ENCODE data around the gene CLCN1. TPM values are rescaled to one million over a fixed set of nuclear protein-coding genes. Genes with fewer than 3 reads are reported as not detected.

The CLCN1 gene
- total RNA-seq (2014; rRNA removed; shearing (Covaris generic)), result not detected in 2 replicates

DNA sequence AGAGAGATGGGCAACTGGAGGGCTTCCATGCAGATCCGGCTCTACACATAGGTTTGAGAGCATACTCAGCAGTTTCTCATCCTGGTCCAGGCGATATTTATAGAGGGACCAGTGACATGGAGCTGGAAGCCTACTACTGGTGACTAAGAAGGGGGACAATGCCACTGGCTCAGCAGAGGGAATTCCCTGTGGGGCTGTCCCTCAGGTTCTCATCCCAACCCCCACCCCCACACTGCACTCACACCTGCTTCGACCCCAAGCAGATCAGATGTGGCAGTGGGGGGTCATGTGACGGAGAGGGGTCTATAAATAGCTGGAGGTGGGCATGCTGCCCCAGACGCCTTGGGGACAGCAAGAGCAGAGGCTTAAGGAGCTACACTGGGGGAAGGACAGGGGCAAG is at the start of gene CLCN1:
Gene CLCN1 (plus strand): TSS at position 336 of the 400 bp plus-strand sequence. CDS start 102 bp downstream, outside the sequence.
- Histone ChIP-seq H3K27me3 (no peaks in the 10 kb centered on the region), H3K27ac (no peak within 1 kb of the TSS), H3K9me3 (replicated peaks) (no peaks in the 10 kb centered on the region), H3K4me1 (no peaks in the 10 kb centered on the region), H3K36me3 (no peaks in the 10 kb centered on the region), H3K4me3 (no peak within 1 kb of the TSS)
- DNase-seq, result no peak

DNA sequence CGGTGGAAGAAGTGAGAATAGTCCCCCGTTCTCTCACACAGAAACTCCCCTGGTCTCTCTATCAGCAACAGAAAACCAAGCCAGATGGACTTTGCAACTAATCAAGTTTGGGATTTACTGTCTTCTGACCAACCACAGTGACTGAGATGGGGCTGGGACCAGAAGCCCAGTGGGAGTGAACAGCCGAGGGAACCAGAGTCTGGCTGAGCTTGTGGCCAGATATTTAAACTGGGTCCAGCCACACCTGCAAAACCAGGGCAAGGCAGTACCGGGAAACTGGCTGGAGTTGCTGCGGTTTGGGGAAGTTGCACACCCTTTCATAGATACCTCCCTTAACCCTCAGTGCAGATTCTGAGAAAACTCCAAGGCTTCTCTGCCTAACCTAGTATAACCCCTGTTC is 46.7 kb upstream of the CLCN1 start:
- Histone ChIP-seq H3K9me3 (replicated peaks) (no peaks in the 10 kb centered on the region), H3K27ac (no peak overlapping the region), H3K36me3 (peaks cover 4% of the 10 kb centered on the region; the same call in 1 of the 2 replicates), H3K27me3 (no peaks in the 10 kb centered on the region), H3K4me3 (no peak overlapping the region), H3K4me1 (no peaks in the 10 kb centered on the region; the same call in 1 of the 2 replicates)
- no peak for DNase-seq

DNA sequence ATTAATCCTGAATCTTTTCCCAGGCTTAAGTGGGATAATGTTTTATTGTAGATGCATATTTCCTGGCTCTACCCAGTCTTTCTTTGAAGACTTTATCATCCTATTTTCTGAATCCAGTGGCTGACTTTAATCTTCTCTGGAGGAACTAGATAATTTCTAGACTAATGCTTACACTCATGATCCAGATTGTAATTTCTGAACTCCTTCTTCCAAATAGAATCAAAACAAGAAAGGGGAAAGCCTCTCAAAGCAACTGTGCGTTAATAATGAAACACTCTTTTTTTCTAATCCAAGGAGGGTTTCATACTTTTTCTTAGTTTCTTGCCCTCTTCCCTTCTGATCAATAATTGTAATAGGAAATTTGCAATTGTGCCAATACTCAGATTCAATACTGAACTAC is 44.7 kb upstream of the CLCN1 start:
- Histone ChIP-seq H3K27ac (no peak overlapping the region), H3K4me3 (no peak overlapping the region), H3K9me3 (replicated peaks) (no peaks in the 10 kb centered on the region), H3K4me1 (no peaks in the 10 kb centered on the region), H3K36me3 (peaks cover 4% of the 10 kb centered on the region; the same call in 1 of the 2 replicates), H3K27me3 (no peaks in the 10 kb centered on the region)
- no peak for DNase-seq

DNA sequence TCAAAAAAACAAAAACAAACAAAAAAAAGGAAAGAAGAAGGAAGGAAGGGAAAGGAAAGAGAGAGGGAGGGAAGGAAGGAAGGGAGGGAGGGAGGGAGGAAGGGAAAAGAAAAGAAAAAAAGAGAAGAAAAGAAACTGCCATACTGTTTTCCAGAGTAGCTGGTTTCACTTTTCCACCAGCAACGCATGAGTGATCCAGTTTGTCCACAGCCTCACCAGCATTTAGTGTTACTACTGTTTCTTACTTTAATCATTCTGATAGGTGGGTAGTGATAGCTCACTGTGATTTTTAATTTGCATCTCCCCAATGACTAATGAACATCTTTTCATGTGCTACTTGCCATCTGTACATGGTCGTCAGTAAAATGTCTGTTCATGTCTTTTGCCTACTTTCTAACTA is 43.0 kb upstream of the CLCN1 start:
- H3K36me3 ChIP-seq, result 0 out of 2 replicates have a peak, but pooled peaks cover 2% of the 10 kb centered on the region
- H3K4me3 ChIP-seq, result no peak overlapping the region
- no peaks in the 10 kb centered on the region for H3K4me1 ChIP-seq
- H3K27ac ChIP-seq, result no peak overlapping the region
- no peaks in the 10 kb centered on the region for H3K27me3 ChIP-seq
- no peaks in the 10 kb centered on the region for H3K9me3 ChIP-seq (replicated peaks)
- DNase-seq, result no peak

DNA sequence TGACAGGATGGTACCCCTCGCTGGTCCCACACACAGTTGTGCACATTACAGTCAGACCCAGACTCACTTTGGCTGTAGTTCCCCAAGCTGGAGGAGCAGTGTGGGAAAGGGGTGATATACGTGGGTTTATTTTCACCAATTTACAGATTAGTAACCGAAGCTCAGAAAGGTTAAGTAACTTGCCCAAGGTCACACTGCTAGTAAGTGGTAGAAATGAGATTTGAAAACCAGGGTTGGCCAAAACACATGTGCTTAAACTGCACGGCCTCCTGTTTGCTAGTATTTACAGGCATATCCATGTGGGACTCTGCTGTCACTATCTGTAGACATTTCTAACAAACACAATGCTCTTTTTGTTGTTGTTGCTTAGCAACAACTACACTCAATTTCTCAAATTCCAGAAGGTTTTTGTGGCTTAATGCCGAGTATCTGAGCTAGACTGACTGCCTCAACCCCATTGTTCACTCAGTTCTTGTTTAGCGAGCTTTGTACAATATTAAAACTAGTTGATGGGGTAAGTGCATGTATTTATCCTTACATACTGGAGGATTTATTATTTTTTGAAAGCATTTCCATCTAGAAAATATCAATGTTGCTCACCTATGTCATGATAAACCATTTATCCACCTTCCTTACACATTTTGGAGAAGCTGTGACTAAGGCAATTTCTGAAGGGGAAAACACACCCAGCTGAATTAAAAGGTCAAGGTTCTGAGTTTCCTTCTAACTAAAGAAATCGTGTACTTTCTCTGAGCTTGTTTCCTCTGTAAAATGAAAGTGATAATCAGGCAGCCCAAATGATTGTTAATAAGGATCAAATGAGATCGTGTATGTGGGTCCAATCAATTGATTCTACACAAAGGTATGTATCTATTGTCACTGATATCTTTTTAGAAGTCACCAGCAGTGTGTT is 36.5 kb upstream of the CLCN1 start:
- Histone ChIP-seq H3K9me3 (replicated peaks) (no peaks in the 10 kb centered on the region), H3K27me3 (no peaks in the 10 kb centered on the region), H3K36me3 (no peaks in the 10 kb centered on the region), H3K4me3 (no peak overlapping the region), H3K4me1 (peaks cover 29% of the 10 kb centered on the region), H3K27ac (peak overlapping the region; percentile 30)
- DNase-seq, result peak; percentile 40 to 68

DNA sequence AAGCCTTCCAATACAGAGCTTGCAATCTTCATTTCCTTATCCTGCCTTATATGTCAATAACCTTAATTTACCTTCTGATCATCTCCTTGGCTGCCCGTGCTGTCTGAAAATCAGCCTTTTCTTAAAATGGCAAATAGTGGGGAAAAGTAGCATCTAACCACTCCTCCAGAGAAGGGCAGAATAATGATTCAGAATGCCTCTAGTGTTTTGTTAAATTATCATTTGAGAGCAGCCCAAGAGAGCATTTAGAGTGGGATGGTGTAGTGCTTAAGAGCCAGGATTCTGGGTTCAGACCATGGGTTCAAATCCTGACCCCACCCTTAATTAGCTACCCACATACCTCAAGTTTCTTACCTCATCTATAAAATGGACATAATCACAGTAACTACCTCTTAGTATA is 35.8 kb upstream of the CLCN1 start:
- H3K36me3 ChIP-seq, result no peaks in the 10 kb centered on the region
- DNase-seq, result no peak
- H3K27me3 ChIP-seq, result no peaks in the 10 kb centered on the region
- H3K9me3 ChIP-seq (replicated peaks), result no peaks in the 10 kb centered on the region
- H3K4me1 ChIP-seq, result peaks cover 29% of the 10 kb centered on the region
- H3K27ac ChIP-seq, result peak overlapping the region; percentile 30; the same call in 1 of the 2 replicates
- H3K4me3 ChIP-seq, result no peak overlapping the region

DNA sequence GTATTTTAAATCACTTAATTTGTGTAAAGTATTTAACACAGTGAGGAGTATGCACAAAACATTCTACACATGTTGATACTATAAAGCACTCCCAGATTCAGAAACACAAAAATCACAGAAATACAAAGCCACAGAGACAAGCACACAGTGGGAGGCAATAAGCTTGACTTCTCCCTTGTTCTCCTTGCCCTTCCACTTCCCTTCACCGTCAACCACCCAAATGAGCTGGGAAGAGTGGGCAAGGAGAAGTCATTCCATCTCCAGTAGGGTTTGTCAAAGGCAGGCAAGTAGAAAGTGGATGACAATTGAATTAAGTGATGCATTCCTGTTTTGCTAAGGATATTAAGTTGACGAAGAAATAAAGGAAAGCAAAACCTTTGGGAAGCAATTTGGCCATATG is 35.3 kb upstream of the CLCN1 start:
- H3K9me3 ChIP-seq (replicated peaks), result no peaks in the 10 kb centered on the region
- no peak overlapping the region for H3K4me3 ChIP-seq
- no peak for DNase-seq
- H3K27me3 ChIP-seq, result no peaks in the 10 kb centered on the region
- no peaks in the 10 kb centered on the region for H3K36me3 ChIP-seq
- no peak overlapping the region; the same call in 1 of the 2 replicates for H3K27ac ChIP-seq
- peaks cover 29% of the 10 kb centered on the region for H3K4me1 ChIP-seq

DNA sequence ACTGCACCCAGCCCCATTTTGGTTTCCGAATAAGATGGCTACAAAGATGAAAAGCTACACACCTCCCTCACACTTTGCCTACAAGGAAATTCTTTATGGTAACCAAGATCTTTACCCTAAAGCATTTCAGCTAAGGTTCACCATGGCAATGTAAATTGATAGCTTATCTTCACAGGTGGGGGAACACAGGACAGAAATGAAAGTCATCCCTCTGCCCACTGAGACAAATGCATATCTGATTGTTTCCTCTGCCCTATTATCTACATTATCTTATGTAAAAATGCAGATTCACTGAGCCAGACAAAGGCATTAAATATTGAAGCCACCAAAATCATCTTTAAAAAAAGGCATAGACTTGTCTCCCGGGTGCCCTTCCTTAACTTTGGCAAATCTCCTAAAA is 34.4 kb upstream of the CLCN1 start:
- Histone ChIP-seq H3K4me3 (no peak overlapping the region), H3K36me3 (no peaks in the 10 kb centered on the region), H3K27ac (no peak overlapping the region), H3K9me3 (replicated peaks) (no peaks in the 10 kb centered on the region), H3K4me1 (peaks cover 29% of the 10 kb centered on the region), H3K27me3 (no peaks in the 10 kb centered on the region)
- no peak for DNase-seq

DNA sequence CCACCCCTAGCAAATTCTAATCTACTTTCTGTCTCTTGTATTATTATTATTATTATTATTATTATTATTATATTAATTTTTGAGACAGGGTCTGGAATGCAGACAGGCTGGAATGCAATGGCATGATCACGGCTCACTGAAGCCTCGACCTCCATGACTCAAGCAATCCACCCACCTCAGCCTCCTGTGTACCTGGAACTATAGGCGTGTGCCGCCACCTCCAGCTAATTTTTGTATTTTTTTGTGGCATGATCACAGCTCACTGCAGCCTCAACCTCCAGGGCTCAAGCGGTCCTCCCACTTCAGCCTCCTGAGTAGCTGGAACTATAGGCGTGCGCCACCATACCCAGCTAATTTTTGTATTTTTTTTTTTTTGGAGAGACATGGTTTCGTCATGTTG is 33.8 kb upstream of the CLCN1 start:
- no peak for DNase-seq
- no peaks in the 10 kb centered on the region for H3K27me3 ChIP-seq
- no peak overlapping the region for H3K4me3 ChIP-seq
- peaks cover 29% of the 10 kb centered on the region for H3K4me1 ChIP-seq
- H3K27ac ChIP-seq, result no peak overlapping the region
- no peaks in the 10 kb centered on the region for H3K9me3 ChIP-seq (replicated peaks)
- no peaks in the 10 kb centered on the region for H3K36me3 ChIP-seq

DNA sequence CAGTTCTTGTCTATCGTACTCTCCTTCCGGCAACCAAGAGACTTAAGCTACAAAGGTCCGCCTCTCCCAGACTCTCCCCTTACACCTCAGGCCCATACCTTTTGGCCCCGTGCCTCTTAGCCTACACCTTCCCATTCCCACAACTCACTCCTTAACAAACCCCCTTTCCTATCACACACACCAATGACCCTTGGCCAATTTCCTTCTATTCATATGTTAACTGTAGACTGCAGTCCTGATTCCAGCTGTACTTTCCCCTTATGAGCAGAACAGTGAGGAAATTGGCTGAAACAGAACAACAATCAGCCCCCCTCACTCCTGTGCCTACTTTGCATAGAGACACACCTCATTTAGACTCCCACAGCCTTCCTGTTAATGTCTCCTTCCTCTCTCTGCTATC is 32.5 kb upstream of the CLCN1 start:
- no peak for DNase-seq
- peak overlapping the region; percentile 47 for H3K4me3 ChIP-seq
- no peaks in the 10 kb centered on the region for H3K9me3 ChIP-seq (replicated peaks)
- no peaks in the 10 kb centered on the region for H3K36me3 ChIP-seq
- peaks cover 29% of the 10 kb centered on the region for H3K4me1 ChIP-seq
- H3K27me3 ChIP-seq, result no peaks in the 10 kb centered on the region
- H3K27ac ChIP-seq, result no peak overlapping the region

DNA sequence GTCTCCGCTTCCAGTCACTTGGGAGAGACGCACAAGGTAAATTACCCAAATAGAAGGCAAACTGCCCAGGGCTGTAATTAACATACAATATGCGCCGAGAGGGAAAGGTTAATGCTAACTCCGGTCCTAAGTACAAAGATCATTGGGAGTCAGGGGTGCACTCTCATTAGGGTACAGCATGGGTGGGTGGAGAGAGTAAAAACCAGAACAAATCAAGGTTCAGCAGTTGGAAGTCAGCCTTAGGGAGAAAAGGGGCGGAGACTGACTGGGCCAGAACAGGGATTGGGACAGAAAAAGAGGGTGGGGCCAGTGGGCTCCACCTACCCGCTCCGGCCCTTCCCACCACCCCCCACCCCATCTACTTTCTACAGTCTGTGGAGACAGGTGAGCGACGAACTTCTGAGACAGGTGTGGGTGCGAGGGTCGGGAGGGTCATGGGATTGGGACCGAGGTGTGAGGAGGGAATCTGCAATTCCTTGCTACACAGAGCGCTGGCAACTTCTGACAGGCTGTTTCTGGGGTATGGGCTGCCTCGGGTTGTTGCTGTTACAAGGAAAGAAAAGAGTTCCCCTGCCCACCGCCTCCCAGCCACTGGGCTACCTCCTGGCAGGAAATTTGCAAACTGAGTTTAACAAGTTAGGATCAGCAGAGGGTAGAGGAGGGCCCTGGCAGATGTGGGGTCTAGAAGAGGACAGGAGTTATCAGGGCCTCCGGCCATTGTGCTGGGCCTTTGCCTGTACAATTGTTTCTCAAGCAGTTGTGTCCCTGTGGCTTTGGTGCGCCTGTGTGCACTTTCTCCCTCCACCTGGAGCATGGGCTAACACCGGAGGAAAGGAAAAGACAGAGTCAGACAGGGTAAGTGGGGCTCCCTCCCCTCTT is 31.1 kb upstream of the CLCN1 start, which contains the start of gene TMEM139:
Gene TMEM139 (plus strand): TSS at position 368 of the 879 bp plus-strand sequence. CDS start 1,000 bp downstream, outside the sequence.
- peaks cover 3% of the 10 kb centered on the region; the same call in 1 of the 2 replicates for H3K36me3 ChIP-seq
- H3K27ac ChIP-seq, result peak within 1 kb of the TSS; percentile 24
- H3K4me1 ChIP-seq, result peaks cover 22% of the 10 kb centered on the region
- H3K27me3 ChIP-seq, result no peaks in the 10 kb centered on the region
- peak; percentile 64 to 79 for DNase-seq
- peak within 1 kb of the TSS; percentile 47 for H3K4me3 ChIP-seq
- H3K9me3 ChIP-seq (replicated peaks), result no peaks in the 10 kb centered on the region

DNA sequence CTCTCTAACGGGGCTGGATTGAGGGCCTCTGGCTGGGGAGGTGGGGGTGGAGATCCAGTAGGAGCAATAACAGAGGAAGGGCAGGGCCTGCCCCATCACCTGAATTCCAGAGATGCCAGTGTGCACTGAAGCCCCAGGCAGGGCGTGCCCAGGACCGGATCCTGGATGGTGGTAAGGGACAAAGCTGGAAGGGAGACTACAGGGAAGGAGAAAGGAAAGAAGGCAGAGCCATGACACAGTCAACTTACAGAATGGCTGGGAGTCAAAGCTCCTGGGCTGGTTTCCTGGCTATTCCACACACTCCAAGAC is 30.5 kb upstream of the CLCN1 start:
- peaks cover 18% of the 10 kb centered on the region for H3K4me1 ChIP-seq
- H3K27me3 ChIP-seq, result no peaks in the 10 kb centered on the region
- H3K36me3 ChIP-seq, result peaks cover 3% of the 10 kb centered on the region; the same call in 1 of the 2 replicates
- no peak for DNase-seq
- no peak overlapping the region for H3K27ac ChIP-seq
- no peak overlapping the region for H3K4me3 ChIP-seq
- no peaks in the 10 kb centered on the region for H3K9me3 ChIP-seq (replicated peaks)

DNA sequence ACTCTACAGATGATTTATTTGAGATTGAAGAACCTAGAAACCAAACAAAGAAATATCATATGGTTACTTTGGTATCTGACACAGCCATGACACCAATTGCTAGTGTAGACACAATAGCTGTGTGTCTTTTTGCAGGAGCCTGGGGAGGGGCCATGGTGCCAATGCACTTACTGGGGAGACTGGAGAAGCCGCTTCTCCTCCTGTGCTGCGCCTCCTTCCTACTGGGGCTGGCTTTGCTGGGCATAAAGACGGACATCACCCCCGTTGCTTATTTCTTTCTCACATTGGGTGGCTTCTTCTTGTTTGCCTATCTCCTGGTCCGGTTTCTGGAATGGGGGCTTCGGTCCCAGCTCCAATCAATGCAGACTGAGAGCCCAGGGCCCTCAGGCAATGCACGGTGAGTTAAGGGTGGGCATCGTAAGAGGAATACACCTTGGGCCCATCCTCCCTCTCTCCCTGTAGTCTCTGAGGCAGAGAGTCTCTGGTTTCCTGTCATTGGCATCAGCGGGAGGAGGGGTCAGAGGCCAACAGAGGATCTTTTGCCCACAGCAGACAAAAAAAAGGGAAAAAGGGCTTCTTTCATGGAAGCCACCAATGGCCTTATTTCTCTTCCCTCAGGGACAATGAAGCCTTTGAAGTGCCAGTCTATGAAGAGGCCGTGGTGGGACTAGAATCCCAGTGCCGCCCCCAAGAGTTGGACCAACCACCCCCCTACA is 29.9 kb upstream of the CLCN1 start:
- Histone ChIP-seq H3K27ac (no peak overlapping the region), H3K9me3 (replicated peaks) (no peaks in the 10 kb centered on the region), H3K4me3 (no peak overlapping the region), H3K36me3 (peaks cover 6% of the 10 kb centered on the region), H3K27me3 (no peaks in the 10 kb centered on the region), H3K4me1 (peaks cover 13% of the 10 kb centered on the region)
- no peak for DNase-seq

DNA sequence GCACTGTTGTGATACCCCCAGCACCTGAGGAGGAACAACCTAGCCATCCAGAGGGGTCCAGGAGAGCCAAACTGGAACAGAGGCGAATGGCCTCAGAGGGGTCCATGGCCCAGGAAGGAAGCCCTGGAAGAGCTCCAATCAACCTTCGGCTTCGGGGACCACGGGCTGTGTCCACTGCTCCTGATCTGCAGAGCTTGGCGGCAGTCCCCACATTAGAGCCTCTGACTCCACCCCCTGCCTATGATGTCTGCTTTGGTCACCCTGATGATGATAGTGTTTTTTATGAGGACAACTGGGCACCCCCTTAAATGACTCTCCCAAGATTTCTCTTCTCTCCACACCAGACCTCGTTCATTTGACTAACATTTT is 29.4 kb upstream of the CLCN1 start:
- no peaks in the 10 kb centered on the region for H3K27me3 ChIP-seq
- no peak overlapping the region for H3K4me3 ChIP-seq
- peaks cover 13% of the 10 kb centered on the region for H3K4me1 ChIP-seq
- H3K36me3 ChIP-seq, result peaks cover 12% of the 10 kb centered on the region
- DNase-seq, result no peak
- no peaks in the 10 kb centered on the region for H3K9me3 ChIP-seq (replicated peaks)
- H3K27ac ChIP-seq, result no peak overlapping the region
